HL-60 (cell line): ENCODE measurements around the gene KRT86.
A peak's percentile ranks its signal among the peaks of the same experiment; 100 is the strongest.

Experiments
- GABPA ChIP-seq: IDR thresholded peaks from 2 replicates; pipeline ENCODE4 v1.6.1; 2012; ENCODE audit warnings: low read depth
- POLR2AphosphoS5 ChIP-seq: IDR thresholded peaks from 2 replicates; pipeline ENCODE4 v1.6.1; 2012; ENCODE audit warnings: low read depth
- SPI1 ChIP-seq: IDR thresholded peaks from 2 replicates; pipeline ENCODE4 v1.6.1; 2012; ENCODE audit warnings: low read depth, mild to moderate bottlenecking, borderline replicate concordance
- TF ChIP-seq, protein P1 (sequence below): IDR thresholded peaks from one replicate; pipeline ENCODE4 v1.5.1; 2011; ENCODE audit warnings: low read length, control low read depth, inconsistent platforms; ENCODE audit not compliant: insufficient read depth
- TF ChIP-seq, protein P2 (sequence below): IDR thresholded peaks from 2 replicates; pipeline ENCODE4 v1.6.1; 2012; ENCODE audit warnings: low read depth; ENCODE audit not compliant: insufficient replicate concordance

DNA sequence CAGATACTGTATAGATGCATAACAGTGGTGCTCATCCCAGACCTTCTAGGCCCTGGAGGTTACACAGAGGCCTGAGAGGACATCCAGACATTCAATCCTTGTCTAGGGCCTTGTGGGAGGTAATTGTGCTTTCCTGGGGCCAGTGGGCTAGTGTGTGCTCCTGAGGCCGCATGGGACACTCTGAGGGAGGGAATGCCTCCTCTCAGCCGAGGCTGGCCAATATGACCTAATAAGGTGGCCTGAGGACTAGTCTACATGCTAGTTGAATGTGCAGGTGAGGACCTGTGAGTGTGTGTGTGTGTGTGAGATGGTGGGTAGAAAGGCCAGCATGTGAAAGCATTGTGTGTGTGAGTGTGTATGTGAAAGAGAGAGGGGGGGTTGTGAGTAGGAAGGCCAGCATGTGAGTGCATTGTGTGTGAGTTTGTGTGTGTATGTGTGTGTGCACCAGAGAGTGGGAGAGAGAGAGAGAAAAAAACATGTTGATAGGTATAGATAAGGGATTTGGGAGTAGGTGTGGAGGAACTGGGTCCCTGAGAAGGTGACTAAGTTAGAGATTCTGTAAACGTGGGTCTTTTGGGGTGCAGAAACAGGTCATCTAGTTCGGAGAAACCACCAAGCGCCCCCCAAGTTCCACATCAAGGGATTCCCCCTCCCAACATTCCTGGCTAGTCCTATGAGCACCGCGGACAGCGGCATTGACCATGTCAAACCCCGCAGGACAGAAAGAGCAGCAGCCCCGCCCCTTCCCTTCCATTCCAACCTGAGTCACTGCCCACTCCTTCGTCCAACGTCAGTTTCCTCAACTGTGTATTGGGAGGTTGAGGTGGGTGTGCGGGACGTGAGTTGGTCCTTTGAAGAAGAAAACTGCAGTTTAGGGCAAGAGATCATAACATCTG is 26.6 kb downstream of the KRT86 start:
- TF ChIP-seq, protein P1, sequence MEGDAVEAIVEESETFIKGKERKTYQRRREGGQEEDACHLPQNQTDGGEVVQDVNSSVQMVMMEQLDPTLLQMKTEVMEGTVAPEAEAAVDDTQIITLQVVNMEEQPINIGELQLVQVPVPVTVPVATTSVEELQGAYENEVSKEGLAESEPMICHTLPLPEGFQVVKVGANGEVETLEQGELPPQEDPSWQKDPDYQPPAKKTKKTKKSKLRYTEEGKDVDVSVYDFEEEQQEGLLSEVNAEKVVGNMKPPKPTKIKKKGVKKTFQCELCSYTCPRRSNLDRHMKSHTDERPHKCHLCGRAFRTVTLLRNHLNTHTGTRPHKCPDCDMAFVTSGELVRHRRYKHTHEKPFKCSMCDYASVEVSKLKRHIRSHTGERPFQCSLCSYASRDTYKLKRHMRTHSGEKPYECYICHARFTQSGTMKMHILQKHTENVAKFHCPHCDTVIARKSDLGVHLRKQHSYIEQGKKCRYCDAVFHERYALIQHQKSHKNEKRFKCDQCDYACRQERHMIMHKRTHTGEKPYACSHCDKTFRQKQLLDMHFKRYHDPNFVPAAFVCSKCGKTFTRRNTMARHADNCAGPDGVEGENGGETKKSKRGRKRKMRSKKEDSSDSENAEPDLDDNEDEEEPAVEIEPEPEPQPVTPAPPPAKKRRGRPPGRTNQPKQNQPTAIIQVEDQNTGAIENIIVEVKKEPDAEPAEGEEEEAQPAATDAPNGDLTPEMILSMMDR = no peak
- TF ChIP-seq POLR2AphosphoS5 (no peak), SPI1 (no peak), GABPA (no peak)
- TF ChIP-seq, protein P2, sequence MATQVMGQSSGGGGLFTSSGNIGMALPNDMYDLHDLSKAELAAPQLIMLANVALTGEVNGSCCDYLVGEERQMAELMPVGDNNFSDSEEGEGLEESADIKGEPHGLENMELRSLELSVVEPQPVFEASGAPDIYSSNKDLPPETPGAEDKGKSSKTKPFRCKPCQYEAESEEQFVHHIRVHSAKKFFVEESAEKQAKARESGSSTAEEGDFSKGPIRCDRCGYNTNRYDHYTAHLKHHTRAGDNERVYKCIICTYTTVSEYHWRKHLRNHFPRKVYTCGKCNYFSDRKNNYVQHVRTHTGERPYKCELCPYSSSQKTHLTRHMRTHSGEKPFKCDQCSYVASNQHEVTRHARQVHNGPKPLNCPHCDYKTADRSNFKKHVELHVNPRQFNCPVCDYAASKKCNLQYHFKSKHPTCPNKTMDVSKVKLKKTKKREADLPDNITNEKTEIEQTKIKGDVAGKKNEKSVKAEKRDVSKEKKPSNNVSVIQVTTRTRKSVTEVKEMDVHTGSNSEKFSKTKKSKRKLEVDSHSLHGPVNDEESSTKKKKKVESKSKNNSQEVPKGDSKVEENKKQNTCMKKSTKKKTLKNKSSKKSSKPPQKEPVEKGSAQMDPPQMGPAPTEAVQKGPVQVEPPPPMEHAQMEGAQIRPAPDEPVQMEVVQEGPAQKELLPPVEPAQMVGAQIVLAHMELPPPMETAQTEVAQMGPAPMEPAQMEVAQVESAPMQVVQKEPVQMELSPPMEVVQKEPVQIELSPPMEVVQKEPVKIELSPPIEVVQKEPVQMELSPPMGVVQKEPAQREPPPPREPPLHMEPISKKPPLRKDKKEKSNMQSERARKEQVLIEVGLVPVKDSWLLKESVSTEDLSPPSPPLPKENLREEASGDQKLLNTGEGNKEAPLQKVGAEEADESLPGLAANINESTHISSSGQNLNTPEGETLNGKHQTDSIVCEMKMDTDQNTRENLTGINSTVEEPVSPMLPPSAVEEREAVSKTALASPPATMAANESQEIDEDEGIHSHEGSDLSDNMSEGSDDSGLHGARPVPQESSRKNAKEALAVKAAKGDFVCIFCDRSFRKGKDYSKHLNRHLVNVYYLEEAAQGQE = peak; percentile 85
